Ammon's horn (tissue), 1 donor: Measurements from ENCODE around the gene DDAH2.

Experiments used
- DNase-seq: peaks from one replicate; pipeline ENCODE4 v3.0.0-alpha.2; 2016; ENCODE audit warnings: low spot score

DDAH2 gene

GRCh38 chr6:31760790-31761189 lies 31.7 kb upstream of the DDAH2 start:
- no peak for DNase-seq

GRCh38 chr6:31758281-31758680 lies 29.2 kb upstream of the DDAH2 start:
- DNase-seq, result no peak

GRCh38 chr6:31752739-31753319 lies 23.7 kb upstream of the DDAH2 start:
- no peak for DNase-seq

- no peak for DNase-seq
Measured at GRCh38 chr6:31750411-31751022, 21.4 kb upstream of the DDAH2 start.

GRCh38 chr6:31749301-31750036 lies 20.4 kb upstream of the DDAH2 start:
- no peak for DNase-seq

GRCh38 chr6:31744422-31744821 lies 15.3 kb upstream of the DDAH2 start:
- no peak for DNase-seq

- DNase-seq, result no peak
Measured at GRCh38 chr6:31742894-31743293, 13.8 kb upstream of the DDAH2 start.

GRCh38 chr6:31741815-31742214 lies 12.7 kb upstream of the DDAH2 start:
- DNase-seq, result no peak

- no peak for DNase-seq
Measured at GRCh38 chr6:31740397-31741223, 11.5 kb upstream of the DDAH2 start.

GRCh38 chr6:31739639-31740396 lies 10.7 kb upstream of the DDAH2 start, which contains the start of gene MSH5:
Gene MSH5 (plus strand): TSS chr6:31740005. CDS start chr6:31740467, 462 bp downstream.
- peak; percentile 99 for DNase-seq

- peak; percentile 75 for DNase-seq
Measured at GRCh38 chr6:31737991-31738979, 9.2 kb upstream of the DDAH2 start.

GRCh38 chr6:31737315-31737990 lies 8.4 kb upstream of the DDAH2 start:
- no peak for DNase-seq

- no peak for DNase-seq
Measured at GRCh38 chr6:31736768-31737314, 7.7 kb upstream of the DDAH2 start.

GRCh38 chr6:31736021-31736767 lies 7.1 kb upstream of the DDAH2 start, which contains the start of gene CLIC1:
Gene CLIC1 (minus strand): TSS chr6:31736530. CDS start chr6:31736300, 230 bp downstream.
- no peak for DNase-seq

GRCh38 chr6:31734821-31735406 lies 5.8 kb upstream of the DDAH2 start:
- DNase-seq, result no peak

GRCh38 chr6:31734247-31734820 lies 5.2 kb upstream of the DDAH2 start:
- no peak for DNase-seq

GRCh38 chr6:31733734-31734133 lies 4.6 kb upstream of the DDAH2 start:
- DNase-seq, result no peak

GRCh38 chr6:31732029-31732428 lies 2.9 kb upstream of the DDAH2 start:
- DNase-seq, result no peak
